H1 (cell line): ENCODE results near the gene ERP44. TPM values are rescaled to one million over a fixed set of nuclear protein-coding genes. Genes with fewer than 3 reads are reported as not detected.

ENCODE experiments used
- CTCF ChIA-PET: fragments of 300-600 bp; sonication (Branson Sonifier 250); formaldehyde crosslinking; loops from one replicate; lab custom pipeline; 2021; ENCODE audit not compliant: partially characterized antibody; lab: Charles Lee
- POLR2A ChIA-PET: fragments of 300-600 bp; sonication (Branson Sonifier 250); formaldehyde crosslinking; loops from one replicate; lab custom pipeline; 2021; ENCODE audit warnings: inconsistent platforms; ENCODE audit not compliant: partially characterized antibody; lab: Charles Lee
- DNase-seq, 2 experiments: peaks; one replicate each; pipeline versions ENCODE4 v3.0.0 to v3.0.0-alpha.2; 2010 to 2022; ENCODE audit warnings: low spot score in 2 of 2, low read depth in 1 of 2, mixed read lengths in 1 of 2
- FAIRE-seq: peaks from 2 replicates; lab custom pipeline; 2011; peaks lifted over from hg19 to GRCh38; lab: Jason Lieb, UNC
- H2AFZ ChIP-seq: 2 replicates; pipeline ENCODE4 v1.8.1; 2012; ENCODE audit warnings: low read length, inconsistent platforms
- H2AK5ac ChIP-seq: 2 replicates; pipeline ENCODE4 v1.6.1; 2013; ENCODE audit warnings: low read depth, low read length
- H2BK120ac ChIP-seq: replicated peaks from 2 replicates; pipeline ENCODE3; 2013; ENCODE audit warnings: low read depth, low read length, inconsistent platforms
- H2BK12ac ChIP-seq: 2 replicates; pipeline ENCODE4 v1.6.1; 2013; ENCODE audit warnings: low read depth, low read length
- H2BK15ac ChIP-seq: 2 replicates; pipeline ENCODE4 v1.6.1; 2013; ENCODE audit warnings: low read length
- H2BK20ac ChIP-seq: 2 replicates; pipeline ENCODE4 v1.6.1; 2013; ENCODE audit warnings: low read length
- H2BK5ac ChIP-seq: 2 replicates; pipeline ENCODE4 v1.6.1; 2013; ENCODE audit warnings: low read depth, low read length
- H3K14ac ChIP-seq: 2 replicates; pipeline ENCODE4 v1.6.1; 2013; ENCODE audit warnings: inconsistent platforms; ENCODE audit not compliant: insufficient read length
- H3K18ac ChIP-seq: 2 replicates; pipeline ENCODE4 v1.6.1; 2013; ENCODE audit warnings: low read length; ENCODE audit errors: extremely low read depth
- H3K23ac ChIP-seq: 2 replicates; pipeline ENCODE4 v1.6.1; 2013; ENCODE audit warnings: inconsistent platforms; ENCODE audit not compliant: insufficient read length
- H3K23me2 ChIP-seq: 2 replicates; pipeline ENCODE4 v1.6.1; 2013; ENCODE audit warnings: low read depth, low read length
- H3K27ac ChIP-seq: 2 replicates; pipeline ENCODE4 v1.6.1; 2011; ENCODE audit warnings: low read depth, low read length, inconsistent platforms
- H3K27me3 ChIP-seq, 4 experiments: replicated peaks in 1 of 4; 1 replicate in 1 of 4; 2 replicates in 3 of 4; pipeline versions ENCODE4 v1.6.1 to v1.8.1; 2011 to 2013; ENCODE audit warnings: low read length in 3 of 4, mild to moderate bottlenecking in 3 of 4, inconsistent platforms in 2 of 4, mixed read lengths in 2 of 4, moderate library complexity in 1 of 4; ENCODE audit not compliant: control insufficient read depth in 3 of 4, insufficient read depth in 3 of 4; ENCODE audit errors: extremely low read depth in 1 of 4
- H3K36me3 ChIP-seq, 4 experiments: 2 replicates each; pipeline versions ENCODE4 v1.6.1 to v1.8.1; 2011 to 2013; ENCODE audit warnings: mild to moderate bottlenecking in 4 of 4, low read length in 3 of 4, moderate library complexity in 2 of 4, control low read depth in 1 of 4, inconsistent platforms in 1 of 4; ENCODE audit not compliant: insufficient read depth in 4 of 4, control insufficient read depth in 2 of 4
- H3K4ac ChIP-seq: replicated peaks from 2 replicates; pipeline ENCODE3; 2013; ENCODE audit warnings: low read length, low read depth, mixed read lengths, inconsistent platforms; ENCODE audit not compliant: insufficient read length
- H3K4me1 ChIP-seq, 4 experiments: replicated peaks in 1 of 4; 1 replicate in 1 of 4; 2 replicates in 3 of 4; pipeline versions ENCODE4 v1.6.1 to v1.8.1; 2011 to 2013; ENCODE audit warnings: low read length in 3 of 4, inconsistent platforms in 2 of 4, mixed read lengths in 1 of 4; ENCODE audit not compliant: insufficient read depth in 4 of 4, control insufficient read depth in 3 of 4
- H3K4me2 ChIP-seq, 2 experiments: 2 replicates each; pipeline versions ENCODE4 v1.6.1 to v1.8.1; 2011 to 2013; ENCODE audit warnings: low read depth in 2 of 2, low read length in 2 of 2, control low read depth in 1 of 2, inconsistent platforms in 1 of 2, mild to moderate bottlenecking in 1 of 2; ENCODE audit not compliant: insufficient read depth in 1 of 2
- H3K4me3 ChIP-seq, 4 experiments: fragments of 200-600, 300-600 bp in 1 of 4; sonication (generic), shearing (Covaris generic), sonication (Bioruptor Twin) in 1 of 4; 2 replicates each; pipeline versions ENCODE4 v1.5.1 to v1.8.1; 2011 to 2016; ENCODE audit warnings: low read length in 4 of 4, low read depth in 3 of 4, control low read depth in 2 of 4, inconsistent platforms in 2 of 4, mild to moderate bottlenecking in 2 of 4, mixed read lengths in 1 of 4, moderate library complexity in 1 of 4; ENCODE audit not compliant: insufficient read depth in 2 of 4; ENCODE audit errors: extremely low read depth in 1 of 4
- H3K56ac ChIP-seq: replicated peaks from 2 replicates; pipeline ENCODE3; 2013; ENCODE audit warnings: low read depth, mild to moderate bottlenecking, mixed read lengths, low read length, inconsistent platforms; ENCODE audit not compliant: insufficient read length
- H3K79me1 ChIP-seq: 2 replicates; pipeline ENCODE4 v1.6.1; 2013; ENCODE audit warnings: low read depth, low read length, control low read depth
- H3K79me2 ChIP-seq, 2 experiments: 2 replicates each; pipeline versions ENCODE4 v1.6.1 to v1.8.1; 2012 to 2013; ENCODE audit warnings: low read length in 2 of 2, mild to moderate bottlenecking in 2 of 2, inconsistent platforms in 1 of 2; ENCODE audit not compliant: insufficient read depth in 2 of 2, control insufficient read depth in 1 of 2
- H3K9ac ChIP-seq, 4 experiments: replicated peaks in 1 of 4; 1 replicate in 1 of 4; 2 replicates in 3 of 4; pipeline versions ENCODE4 v1.6.1 to v1.8.1; 2011 to 2013; ENCODE audit warnings: low read depth in 3 of 4, low read length in 3 of 4, control low read depth in 2 of 4, mild to moderate bottlenecking in 2 of 4, moderate library complexity in 2 of 4, inconsistent platforms in 1 of 4; ENCODE audit errors: extremely low read depth in 1 of 4
- H3K9me3 ChIP-seq, 2 experiments: 2 replicates each; pipeline versions ENCODE4 v1.6.1 to v1.8.1; 2012 to 2013; ENCODE audit warnings: mild to moderate bottlenecking in 2 of 2, moderate library complexity in 2 of 2, control low read depth in 1 of 2, inconsistent platforms in 1 of 2, low read depth in 1 of 2, low read length in 1 of 2, mixed read lengths in 1 of 2; ENCODE audit not compliant: insufficient read depth in 2 of 2
- H4K20me1 ChIP-seq, 2 experiments: replicated peaks in 1 of 2; 2 replicates each; pipeline versions ENCODE3 to v1.8.1; 2011 to 2013; ENCODE audit warnings: inconsistent platforms in 2 of 2, low read length in 2 of 2, mild to moderate bottlenecking in 1 of 2; ENCODE audit not compliant: insufficient read depth in 2 of 2, control insufficient read depth in 1 of 2
- H4K5ac ChIP-seq: 2 replicates; pipeline ENCODE4 v1.6.1; 2013; ENCODE audit warnings: low read length, low read depth, mixed read lengths, inconsistent platforms; ENCODE audit not compliant: insufficient read length
- H4K8ac ChIP-seq: 2 replicates; pipeline ENCODE4 v1.8.0; 2013; ENCODE audit warnings: mild to moderate bottlenecking, moderate library complexity, low read length, inconsistent platforms; ENCODE audit not compliant: insufficient read depth; ENCODE audit errors: extremely low read depth
- H4K91ac ChIP-seq: replicated peaks from 2 replicates; pipeline ENCODE3; 2013; ENCODE audit warnings: low read length, mixed read lengths, inconsistent platforms; ENCODE audit not compliant: insufficient read length
- CBX8 ChIP-seq: fragments of 300-800, 300-1000 bp; sonication (generic); IDR thresholded peaks from 2 replicates; pipeline ENCODE4 v1.7.1; 2016; ENCODE audit warnings: low read depth, low read length, borderline replicate concordance
- FOSL1 ChIP-seq: IDR thresholded peaks from 2 replicates; pipeline ENCODE4 v1.6.1; 2011; ENCODE audit warnings: mild to moderate bottlenecking, low read depth, low read length, moderate library complexity; ENCODE audit not compliant: insufficient read depth
- KDM1A ChIP-seq: fragments of 200-600, 300-600 bp; sonication (generic); IDR thresholded peaks from 2 replicates; pipeline ENCODE4 v1.7.1; 2016; ENCODE audit warnings: mild to moderate bottlenecking, low read length, borderline replicate concordance
- RXRA ChIP-seq: IDR thresholded peaks from 2 replicates; pipeline ENCODE4 v1.6.1; 2011; ENCODE audit warnings: low read depth, mild to moderate bottlenecking, low read length, moderate library complexity; ENCODE audit not compliant: insufficient read depth
- WGBS, 2 experiments: shearing (Covaris generic) in 1 of 2; methylation state at CpG; one replicate each; pipeline versions ENCODE4 v1.1.6 to v1.1.7; 2013 to 2015; ENCODE audit warnings: low lambda C conversion rate in 2 of 2, mixed read lengths in 2 of 2, inconsistent platforms in 1 of 2, low coverage in 1 of 2, missing lambda C conversion rate in 1 of 2; ENCODE audit not compliant: insufficient replicate concordance in 2 of 2, insufficient coverage in 1 of 2, insufficient read length in 1 of 2; ENCODE audit errors: extremely low coverage in 1 of 2, missing lambda C conversion rate in 1 of 2; 5-methylcytosine and 5-hydroxymethylcytosine counted together
- polyA plus RNA-seq, 7 experiments: library from polyadenylated mRNA; depleted of rRNA in 3 of 7; stranded (reverse) in 5 of 7; unstranded in 2 of 7; fragments of >200 nt in 5 of 7; fragments of 200-250 nt in 2 of 7; gene quantifications; 1 replicate in 5 of 7; 2 replicates in 1 of 7; 4 replicates in 1 of 7; pipeline versions ENCODE4 v1.2.1 to v1.2.3, GENCODE V29; 2011 to 2013; ENCODE audit warnings: missing spikeins in 2 of 7, mixed read lengths in 2 of 7
- total RNA-seq: library from RNA; stranded (reverse); fragmentation: NEBNext Ultra II Directional; extraction: Animal tissue kit (Norgen Biotek cat#: 25700); gene quantifications from 2 replicates; pipeline ENCODE4 v1.2.1, GENCODE V29; 2021

The ERP44 gene
- total and polyA plus RNA-seq, 2 of the 8 experiments (the other 6 are each of a cell fraction or from before 2014, with no cell fraction given): 5.7 to 15.6 TPM

- H2AFZ ChIP-seq: no peak overlapping the region
- H4K20me1 ChIP-seq: no peaks in the 10 kb centered on the region
- no peak overlapping the region for H3K9ac ChIP-seq
- H3K27me3 ChIP-seq: no peaks in the 10 kb centered on the region
- H3K79me1 ChIP-seq: no peaks in the 10 kb centered on the region
- CTCF ChIA-PET: no interaction called here
- no peak overlapping the region for H3K56ac ChIP-seq
- H3K4me1 ChIP-seq: no peaks in the 10 kb centered on the region; a peak in 1 of 7 replicates
- no peak overlapping the region for H2AK5ac ChIP-seq
- no peak overlapping the region for H2BK20ac ChIP-seq
- no peak overlapping the region for H4K91ac ChIP-seq
- H4K5ac ChIP-seq: no peak overlapping the region
- no peak overlapping the region for H3K23ac ChIP-seq
- WGBS, 2 experiments: 98% methylated on average over 5 of the region's 5 CpGs; no CpG with 5 or more reads in 1 of the 2 experiments
- TF ChIP-seq KDM1A: no peak
- no peak for TF ChIP-seq FOSL1
- TF ChIP-seq CBX8: no peak
- no peak for TF ChIP-seq RXRA
- no peak overlapping the region for H3K14ac ChIP-seq
- no peak overlapping the region for H2BK5ac ChIP-seq
- H2BK15ac ChIP-seq: no peak overlapping the region
- no peak for DNase-seq
- no peaks in the 10 kb centered on the region for H3K36me3 ChIP-seq
- H3K27ac ChIP-seq: no peak overlapping the region
- no peak overlapping the region for H3K4ac ChIP-seq
- H2BK12ac ChIP-seq: no peak overlapping the region
- H3K18ac ChIP-seq: no peak overlapping the region
- H3K79me2 ChIP-seq: no peaks in the 10 kb centered on the region
- H4K8ac ChIP-seq: no peak overlapping the region
- H2BK120ac ChIP-seq: no peak overlapping the region
- no peak overlapping the region for H3K4me3 ChIP-seq
- H3K4me2 ChIP-seq: no peak overlapping the region
- no peaks in the 10 kb centered on the region for H3K23me2 ChIP-seq
- H3K9me3 ChIP-seq: no peaks in the 10 kb centered on the region
- POLR2A ChIA-PET: no interaction called here
- FAIRE-seq: no peak
These were observed 99.0 kb downstream of the ERP44 start for GRCh38 chr9:99999797-100000196.
